HEK293 (cell line): ENCODE results near the gene ZNF607.
A peak's percentile ranks its signal among the peaks of the same experiment; 100 is the strongest.

Experiments
- CTCF ChIA-PET: fragments of 350-600 bp; formaldehyde crosslinking; extraction: SDS; loops from one replicate; lab custom pipeline; 2021; ENCODE audit warnings: antibody characterized with exemption; lab: Yijun Ruan, JAX
- POLR2A ChIA-PET: fragments of 300-600 bp; formaldehyde crosslinking; extraction: SDS; loops from one replicate; lab custom pipeline; 2020; ENCODE audit warnings: antibody characterized with exemption, inconsistent platforms; lab: Yijun Ruan, JAX
- H3K27ac ChIP-seq: fragments of 200-500 bp; sonication (Bioruptor generic); 2 replicates; pipeline ENCODE4 v1.5.1; 2014; ENCODE audit warnings: low read depth, low read length, control low read depth, inconsistent platforms; ENCODE audit errors: extremely low read depth
- H3K36me3 ChIP-seq, 2 experiments: fragments of 200-500 bp in 1 of 2; sonication (Bioruptor generic) in 1 of 2; 1 replicate in 1 of 2; 2 replicates in 1 of 2; pipeline ENCODE4 v1.5.1; 2014 to 2017; ENCODE audit warnings: inconsistent platforms in 2 of 2, low read length in 2 of 2; ENCODE audit not compliant: control insufficient read depth in 2 of 2, insufficient read depth in 1 of 2
- H3K4me1 ChIP-seq: fragments of 200-500 bp; sonication (Bioruptor generic); 2 replicates; pipeline ENCODE4 v1.5.1; 2014; ENCODE audit warnings: mild to moderate bottlenecking, low read length, inconsistent platforms; ENCODE audit not compliant: control insufficient read depth, insufficient read depth
- H3K4me3 ChIP-seq: 2 replicates; pipeline ENCODE4 v1.5.1; 2011; ENCODE audit warnings: low read depth, mild to moderate bottlenecking, control low read depth, low read length, moderate library complexity
- H3K9me3 ChIP-seq: fragments of 200-500 bp; sonication (Bioruptor generic); 2 replicates; pipeline ENCODE4 v1.5.1; 2014; ENCODE audit warnings: low read depth, low read length, inconsistent platforms; ENCODE audit not compliant: control insufficient read depth, insufficient read depth
- BCL11A ChIP-seq: fragments of 450-650 bp; formaldehyde crosslinking; IDR thresholded peaks from 2 replicates; pipeline ENCODE4 v1.5.1; 2016; ENCODE audit warnings: low read depth, missing biosample characterization, missing genetic modification characterization
- GLI2 ChIP-seq: fragments of 450-650 bp; formaldehyde crosslinking; IDR thresholded peaks from 2 replicates; pipeline ENCODE4; 2017; ENCODE audit warnings: missing biosample characterization, missing genetic modification characterization, low read depth, borderline replicate concordance
- GLIS1 ChIP-seq: fragments of 450-650 bp; formaldehyde crosslinking; IDR thresholded peaks from 2 replicates; pipeline ENCODE4 v1.5.1; 2016; ENCODE audit warnings: missing biosample characterization, missing genetic modification characterization
- GLIS2 ChIP-seq: fragments of 450-650 bp; formaldehyde crosslinking; IDR thresholded peaks from 2 replicates; pipeline ENCODE4 v1.5.1; 2016; ENCODE audit warnings: missing biosample characterization, missing genetic modification characterization
- KLF10 ChIP-seq: fragments of 450-650 bp; IDR thresholded peaks from 2 replicates; pipeline ENCODE4 v1.5.1; 2018; ENCODE audit warnings: missing biosample characterization, mild to moderate bottlenecking, missing genetic modification characterization
- SP3 ChIP-seq: fragments of 450-650 bp; formaldehyde crosslinking; IDR thresholded peaks from 2 replicates; pipeline ENCODE4 v1.5.1; 2016; ENCODE audit warnings: missing biosample characterization, missing genetic modification characterization
- WT1 ChIP-seq: fragments of 450-650 bp; formaldehyde crosslinking; IDR thresholded peaks from 2 replicates; pipeline ENCODE4 v1.5.1; 2016; ENCODE audit warnings: missing biosample characterization, missing genetic modification characterization
- YY2 ChIP-seq: fragments of 450-650 bp; formaldehyde crosslinking; IDR thresholded peaks from 2 replicates; pipeline ENCODE4 v1.5.1; 2016; ENCODE audit warnings: missing biosample characterization, missing genetic modification characterization
- ZBTB1 ChIP-seq: fragments of 450-650 bp; formaldehyde crosslinking; IDR thresholded peaks from 2 replicates; pipeline ENCODE4 v1.5.1; 2016; ENCODE audit warnings: missing biosample characterization, missing genetic modification characterization
- ZBTB20 ChIP-seq: fragments of 450-650 bp; formaldehyde crosslinking; IDR thresholded peaks from 2 replicates; pipeline ENCODE4 v1.5.1; 2016; ENCODE audit warnings: missing biosample characterization, missing genetic modification characterization
- ZBTB7A ChIP-seq: fragments of 450-650 bp; formaldehyde crosslinking; IDR thresholded peaks from 2 replicates; pipeline ENCODE4 v1.5.1; 2016; ENCODE audit warnings: low read depth, missing biosample characterization, missing genetic modification characterization
- ZFP69B ChIP-seq: fragments of 450-650 bp; formaldehyde crosslinking; IDR thresholded peaks from 2 replicates; pipeline ENCODE4 v1.5.1; 2016; ENCODE audit warnings: missing biosample characterization, missing genetic modification characterization
- ZNF10 ChIP-seq: fragments of 450-650 bp; formaldehyde crosslinking; IDR thresholded peaks from 2 replicates; pipeline ENCODE4 v1.5.1; 2017; ENCODE audit warnings: missing biosample characterization, missing genetic modification characterization
- ZNF2 ChIP-seq: fragments of 450-650 bp; formaldehyde crosslinking; IDR thresholded peaks from 2 replicates; pipeline ENCODE4 v1.5.1; 2016; ENCODE audit warnings: missing biosample characterization, missing genetic modification characterization
- ZNF223 ChIP-seq: fragments of 450-650 bp; formaldehyde crosslinking; IDR thresholded peaks from 2 replicates; pipeline ENCODE4 v1.5.1; 2016; ENCODE audit warnings: missing biosample characterization, missing genetic modification characterization
- ZNF350 ChIP-seq: fragments of 450-650 bp; formaldehyde crosslinking; IDR thresholded peaks from 2 replicates; pipeline ENCODE4 v1.5.0; 2017; ENCODE audit warnings: missing biosample characterization, mild to moderate bottlenecking, missing genetic modification characterization
- ZNF366 ChIP-seq: fragments of 450-650 bp; formaldehyde crosslinking; conservative IDR thresholded peaks from 2 replicates; pipeline ENCODE4 v1.5.1; 2016; ENCODE audit warnings: missing biosample characterization, missing genetic modification characterization
- ZNF426 ChIP-seq: fragments of 450-650 bp; formaldehyde crosslinking; IDR thresholded peaks from 2 replicates; pipeline ENCODE4 v1.5.1; 2017; ENCODE audit warnings: missing biosample characterization, missing genetic modification characterization, mild to moderate bottlenecking, inconsistent platforms, moderate library complexity
- ZNF624 ChIP-seq: fragments of 450-650 bp; formaldehyde crosslinking; IDR thresholded peaks from 2 replicates; pipeline ENCODE4 v1.5.1; 2017; ENCODE audit warnings: missing biosample characterization, missing genetic modification characterization
- ZNF707 ChIP-seq: fragments of 450-650 bp; formaldehyde crosslinking; IDR thresholded peaks from 2 replicates; pipeline ENCODE4 v1.5.1; 2016; ENCODE audit warnings: missing biosample characterization, missing genetic modification characterization
- ZNF777 ChIP-seq: fragments of 450-650 bp; formaldehyde crosslinking; IDR thresholded peaks from 2 replicates; pipeline ENCODE4 v1.5.1; 2017; ENCODE audit warnings: missing biosample characterization, missing genetic modification characterization, borderline replicate concordance
- TF ChIP-seq, protein P1 (sequence below): fragments of 450-650 bp; formaldehyde crosslinking; IDR thresholded peaks from 2 replicates; pipeline ENCODE4 v1.5.1; 2017; ENCODE audit warnings: missing biosample characterization, missing genetic modification characterization
- TF ChIP-seq, protein P2 (sequence below): fragments of 450-650 bp; formaldehyde crosslinking; IDR thresholded peaks from 2 replicates; pipeline ENCODE4 v1.5.1; 2016; ENCODE audit warnings: missing biosample characterization, missing genetic modification characterization
- TF ChIP-seq, protein P3 (sequence below): fragments of 450-650 bp; formaldehyde crosslinking; IDR thresholded peaks from 2 replicates; pipeline ENCODE4; 2016; ENCODE audit warnings: missing biosample characterization, missing genetic modification characterization
- TF ChIP-seq, protein P4 (sequence below): fragments of 450-650 bp; formaldehyde crosslinking; IDR thresholded peaks from 2 replicates; pipeline ENCODE4 v1.5.1; 2016; ENCODE audit warnings: missing biosample characterization, missing genetic modification characterization
- TF ChIP-seq, protein P5 (sequence below): fragments of 450-650 bp; formaldehyde crosslinking; IDR thresholded peaks from 2 replicates; pipeline ENCODE4 v1.5.1; 2016; ENCODE audit warnings: missing biosample characterization, missing genetic modification characterization
- TF ChIP-seq, protein P6 (sequence below): fragments of 450-650 bp; IDR thresholded peaks from 2 replicates; pipeline ENCODE4 v1.5.1; 2018; ENCODE audit warnings: missing biosample characterization, mild to moderate bottlenecking, missing genetic modification characterization

ZNF607 gene

DNA sequence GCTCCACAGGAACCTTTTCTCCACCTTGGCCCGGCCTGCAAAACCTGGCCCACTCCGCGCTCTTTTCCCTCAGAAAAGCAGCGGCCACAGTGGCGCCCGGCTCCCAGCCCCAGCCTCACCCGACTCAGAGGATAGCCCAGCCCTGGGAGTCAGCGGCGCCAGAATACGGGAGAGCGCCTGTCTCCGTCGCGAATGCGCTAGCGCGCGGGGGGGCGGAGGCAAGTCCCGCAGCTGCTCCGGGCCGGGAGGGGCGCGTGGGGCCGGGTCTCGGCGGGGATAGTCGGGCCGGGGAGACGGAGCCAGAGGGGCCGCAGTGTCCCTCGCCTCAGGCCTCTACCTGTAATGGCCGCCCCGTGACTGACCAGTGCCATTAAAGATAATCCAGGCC, 64.3 kb downstream of the ZNF607 start, which contains the start of gene ZFP30 (continued):
- TF ChIP-seq, protein P1, sequence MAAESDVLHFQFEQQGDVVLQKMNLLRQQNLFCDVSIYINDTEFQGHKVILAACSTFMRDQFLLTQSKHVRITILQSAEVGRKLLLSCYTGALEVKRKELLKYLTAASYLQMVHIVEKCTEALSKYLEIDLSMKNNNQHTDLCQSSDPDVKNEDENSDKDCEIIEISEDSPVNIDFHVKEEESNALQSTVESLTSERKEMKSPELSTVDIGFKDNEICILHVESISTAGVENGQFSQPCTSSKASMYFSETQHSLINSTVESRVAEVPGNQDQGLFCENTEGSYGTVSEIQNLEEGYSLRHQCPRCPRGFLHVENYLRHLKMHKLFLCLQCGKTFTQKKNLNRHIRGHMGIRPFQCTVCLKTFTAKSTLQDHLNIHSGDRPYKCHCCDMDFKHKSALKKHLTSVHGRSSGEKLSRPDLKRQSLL (tag by site-specific recombination) = peak; percentile 33; the same call in 1 of the 2 replicates
- TF ChIP-seq, protein P2, sequence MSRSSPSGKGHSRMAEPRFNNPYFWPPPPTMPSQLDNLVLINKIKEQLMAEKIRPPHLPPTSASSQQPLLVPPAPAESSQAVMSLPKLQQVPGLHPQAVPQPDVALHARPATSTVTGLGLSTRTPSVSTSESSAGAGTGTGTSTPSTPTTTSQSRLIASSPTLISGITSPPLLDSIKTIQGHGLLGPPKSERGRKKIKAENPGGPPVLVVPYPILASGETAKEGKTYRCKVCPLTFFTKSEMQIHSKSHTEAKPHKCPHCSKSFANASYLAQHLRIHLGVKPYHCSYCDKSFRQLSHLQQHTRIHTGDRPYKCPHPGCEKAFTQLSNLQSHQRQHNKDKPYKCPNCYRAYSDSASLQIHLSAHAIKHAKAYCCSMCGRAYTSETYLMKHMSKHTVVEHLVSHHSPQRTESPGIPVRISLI (tag by site-specific recombination) = no peak
- TF ChIP-seq, protein P3, sequence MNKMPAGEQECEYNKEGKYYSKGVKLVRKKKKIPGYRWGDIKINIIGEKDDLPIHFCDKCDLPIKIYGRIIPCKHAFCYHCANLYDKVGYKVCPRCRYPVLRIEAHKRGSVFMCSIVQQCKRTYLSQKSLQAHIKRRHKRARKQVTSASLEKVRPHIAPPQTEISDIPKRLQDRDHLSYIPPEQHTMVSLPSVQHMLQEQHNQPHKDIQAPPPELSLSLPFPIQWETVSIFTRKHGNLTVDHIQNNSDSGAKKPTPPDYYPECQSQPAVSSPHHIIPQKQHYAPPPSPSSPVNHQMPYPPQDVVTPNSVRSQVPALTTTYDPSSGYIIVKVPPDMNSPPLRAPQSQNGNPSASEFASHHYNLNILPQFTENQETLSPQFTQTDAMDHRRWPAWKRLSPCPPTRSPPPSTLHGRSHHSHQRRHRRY (tag by site-specific recombination) = 0 out of 2 replicates have a peak, but pooled peaks have one; percentile 4
- TF ChIP-seq ZNF777 (0 out of 2 replicates have a peak, but pooled peaks have one; percentile 6), WT1 (tag by site-specific recombination) (peak; percentile 60), ZNF624 (tag by site-specific recombination) (no peak), ZNF350 (no peak), ZBTB1 (tag by site-specific recombination) (peak; percentile 64; the same call in 1 of the 2 replicates), SP3 (tag by site-specific recombination) (no peak), KLF10 (tag by site-specific recombination) (no peak), YY2 (tag by site-specific recombination) (no peak)
- TF ChIP-seq, protein P4, sequence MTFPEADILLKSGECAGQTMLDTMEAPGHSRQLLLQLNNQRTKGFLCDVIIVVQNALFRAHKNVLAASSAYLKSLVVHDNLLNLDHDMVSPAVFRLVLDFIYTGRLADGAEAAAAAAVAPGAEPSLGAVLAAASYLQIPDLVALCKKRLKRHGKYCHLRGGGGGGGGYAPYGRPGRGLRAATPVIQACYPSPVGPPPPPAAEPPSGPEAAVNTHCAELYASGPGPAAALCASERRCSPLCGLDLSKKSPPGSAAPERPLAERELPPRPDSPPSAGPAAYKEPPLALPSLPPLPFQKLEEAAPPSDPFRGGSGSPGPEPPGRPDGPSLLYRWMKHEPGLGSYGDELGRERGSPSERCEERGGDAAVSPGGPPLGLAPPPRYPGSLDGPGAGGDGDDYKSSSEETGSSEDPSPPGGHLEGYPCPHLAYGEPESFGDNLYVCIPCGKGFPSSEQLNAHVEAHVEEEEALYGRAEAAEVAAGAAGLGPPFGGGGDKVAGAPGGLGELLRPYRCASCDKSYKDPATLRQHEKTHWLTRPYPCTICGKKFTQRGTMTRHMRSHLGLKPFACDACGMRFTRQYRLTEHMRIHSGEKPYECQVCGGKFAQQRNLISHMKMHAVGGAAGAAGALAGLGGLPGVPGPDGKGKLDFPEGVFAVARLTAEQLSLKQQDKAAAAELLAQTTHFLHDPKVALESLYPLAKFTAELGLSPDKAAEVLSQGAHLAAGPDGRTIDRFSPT (tag by site-specific recombination) = no peak
- TF ChIP-seq, protein P5, sequence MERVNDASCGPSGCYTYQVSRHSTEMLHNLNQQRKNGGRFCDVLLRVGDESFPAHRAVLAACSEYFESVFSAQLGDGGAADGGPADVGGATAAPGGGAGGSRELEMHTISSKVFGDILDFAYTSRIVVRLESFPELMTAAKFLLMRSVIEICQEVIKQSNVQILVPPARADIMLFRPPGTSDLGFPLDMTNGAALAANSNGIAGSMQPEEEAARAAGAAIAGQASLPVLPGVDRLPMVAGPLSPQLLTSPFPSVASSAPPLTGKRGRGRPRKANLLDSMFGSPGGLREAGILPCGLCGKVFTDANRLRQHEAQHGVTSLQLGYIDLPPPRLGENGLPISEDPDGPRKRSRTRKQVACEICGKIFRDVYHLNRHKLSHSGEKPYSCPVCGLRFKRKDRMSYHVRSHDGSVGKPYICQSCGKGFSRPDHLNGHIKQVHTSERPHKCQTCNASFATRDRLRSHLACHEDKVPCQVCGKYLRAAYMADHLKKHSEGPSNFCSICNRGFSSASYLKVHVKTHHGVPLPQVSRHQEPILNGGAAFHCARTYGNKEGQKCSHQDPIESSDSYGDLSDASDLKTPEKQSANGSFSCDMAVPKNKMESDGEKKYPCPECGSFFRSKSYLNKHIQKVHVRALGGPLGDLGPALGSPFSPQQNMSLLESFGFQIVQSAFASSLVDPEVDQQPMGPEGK = peak; percentile 99
- TF ChIP-seq, protein P6, sequence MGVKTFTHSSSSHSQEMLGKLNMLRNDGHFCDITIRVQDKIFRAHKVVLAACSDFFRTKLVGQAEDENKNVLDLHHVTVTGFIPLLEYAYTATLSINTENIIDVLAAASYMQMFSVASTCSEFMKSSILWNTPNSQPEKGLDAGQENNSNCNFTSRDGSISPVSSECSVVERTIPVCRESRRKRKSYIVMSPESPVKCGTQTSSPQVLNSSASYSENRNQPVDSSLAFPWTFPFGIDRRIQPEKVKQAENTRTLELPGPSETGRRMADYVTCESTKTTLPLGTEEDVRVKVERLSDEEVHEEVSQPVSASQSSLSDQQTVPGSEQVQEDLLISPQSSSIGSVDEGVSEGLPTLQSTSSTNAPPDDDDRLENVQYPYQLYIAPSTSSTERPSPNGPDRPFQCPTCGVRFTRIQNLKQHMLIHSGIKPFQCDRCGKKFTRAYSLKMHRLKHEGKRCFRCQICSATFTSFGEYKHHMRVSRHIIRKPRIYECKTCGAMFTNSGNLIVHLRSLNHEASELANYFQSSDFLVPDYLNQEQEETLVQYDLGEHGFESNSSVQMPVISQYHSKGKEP (tag by site-specific recombination) = peak; percentile 14; the same call in 1 of the 2 replicates

DNA sequence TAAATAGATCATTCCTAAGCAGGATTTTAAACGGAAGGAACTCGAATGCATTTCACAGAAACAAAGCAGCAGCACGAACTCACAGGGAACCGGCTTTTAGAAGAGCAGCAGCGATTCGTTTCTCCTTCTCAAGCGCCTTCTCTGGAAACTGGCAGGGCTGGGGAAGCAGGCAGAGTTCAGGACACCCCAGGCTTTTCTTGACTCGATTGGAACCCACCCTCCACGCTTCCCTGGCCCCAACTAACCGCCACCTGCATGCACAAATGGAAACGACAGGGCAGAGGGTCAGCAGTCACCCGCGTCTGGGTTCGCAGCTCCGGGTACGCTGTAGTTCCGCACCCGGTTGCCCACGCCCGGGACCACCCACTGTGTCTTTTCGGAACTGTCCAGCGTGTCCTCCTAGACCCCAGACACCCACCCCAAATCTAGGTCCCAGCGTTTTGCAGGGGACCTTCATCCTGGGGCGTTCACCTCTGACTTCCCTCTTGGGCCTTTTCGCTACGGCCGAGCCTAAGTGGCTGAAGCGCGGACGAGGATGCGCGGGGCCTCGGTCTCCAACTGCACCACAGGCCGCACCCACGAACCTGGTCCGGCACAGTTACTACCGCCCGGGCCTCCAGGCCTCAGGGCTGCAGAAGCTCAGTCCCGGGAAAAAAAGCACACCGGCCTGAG, 64.8 kb downstream of the ZNF607 start:
- H3K27ac ChIP-seq = peak overlapping the region; percentile 96
- H3K9me3 ChIP-seq = peaks cover 26% of the 10 kb centered on the region
- peaks cover 8% of the 10 kb centered on the region; the same call in 1 of the 2 replicates for H3K4me1 ChIP-seq
- ChIA-PET CTCF (interaction anchor here (0.6 to 0.7 kb wide), 2 partner anchors 16 to 476 kb away, joined by 3 read pairs; no protein-coding TSS in a partner anchor), POLR2A (interaction anchor here (0.6 to 2.8 kb wide), 11 partner anchors 11 to 720 kb away, joined by 3 to 28 read pairs (median 4); partner anchors contain the start of genes PSMD8, ZNF527, ZNF540 and ZNF570)
- H3K36me3 ChIP-seq = peaks cover 9 to 48% of the 10 kb centered on the region in 2 experiments
- peak overlapping the region; percentile 52 for H3K4me3 ChIP-seq
- TF ChIP-seq ZBTB7A (tag by site-specific recombination) (peak; percentile 19; the same call in 1 of the 2 replicates), BCL11A (tag by site-specific recombination) (peak; percentile 82), GLIS2 (tag by site-specific recombination) (peak; percentile 18; the same call in 1 of the 2 replicates), GLI2 (tag by site-specific recombination) (no peak), ZNF223 (tag by site-specific recombination) (peak; percentile 48; the same call in 1 of the 2 replicates), ZNF10 (tag by site-specific recombination) (no peak), ZBTB20 (tag by site-specific recombination) (peak; percentile 93), ZFP69B (peak; percentile 49; the same call in 1 of the 2 replicates), ZNF366 (tag by site-specific recombination) (no peak), GLIS1 (tag by site-specific recombination) (no peak), ZNF707 (tag by site-specific recombination) (peak; percentile 36; the same call in 1 of the 2 replicates), ZNF426 (tag by site-specific recombination) (no peak), ZNF2 (peak; percentile 92; the same call in 1 of the 2 replicates)
